Measurements from ENCODE around the gene SUSD3.
"Not testable (repeated sequence)": the region's sequence is repeated elsewhere in the genome, so short reads cannot be mapped to it uniquely, and the experiment has no call there.

The SUSD3 gene

GRCh38 chr9:93058355-93059010 is at the start of gene SUSD3:
Gene SUSD3 (plus strand): TSS chr9:93058701. CDS start chr9:93058743, 42 bp downstream.
- Histone ChIP-seq H3K4me3 (ENCODE audit: low read depth, low read length) (peak within 1 kb of the TSS; percentile 58), H3K27ac (ENCODE audit: low read depth, low read length) (no peak within 1 kb of the TSS), H3K27me3 (ENCODE audit: control insufficient read depth, insufficient read depth, low read length) (peaks cover 5% of the 10 kb centered on the region; the same call in 1 of the 2 replicates), H3K9me3 (ENCODE audit: control insufficient read depth, insufficient read depth, low read depth, low read length) (no peaks in the 10 kb centered on the region), H3K36me3 (ENCODE audit: control insufficient read depth, insufficient read depth, low read length) (no peaks in the 10 kb centered on the region), H3K4me1 (ENCODE audit: control insufficient read depth, insufficient read depth, low read length) (peaks cover 45% of the 10 kb centered on the region), H3K9ac (ENCODE audit: low read length) (no peak within 1 kb of the TSS)

DNA sequence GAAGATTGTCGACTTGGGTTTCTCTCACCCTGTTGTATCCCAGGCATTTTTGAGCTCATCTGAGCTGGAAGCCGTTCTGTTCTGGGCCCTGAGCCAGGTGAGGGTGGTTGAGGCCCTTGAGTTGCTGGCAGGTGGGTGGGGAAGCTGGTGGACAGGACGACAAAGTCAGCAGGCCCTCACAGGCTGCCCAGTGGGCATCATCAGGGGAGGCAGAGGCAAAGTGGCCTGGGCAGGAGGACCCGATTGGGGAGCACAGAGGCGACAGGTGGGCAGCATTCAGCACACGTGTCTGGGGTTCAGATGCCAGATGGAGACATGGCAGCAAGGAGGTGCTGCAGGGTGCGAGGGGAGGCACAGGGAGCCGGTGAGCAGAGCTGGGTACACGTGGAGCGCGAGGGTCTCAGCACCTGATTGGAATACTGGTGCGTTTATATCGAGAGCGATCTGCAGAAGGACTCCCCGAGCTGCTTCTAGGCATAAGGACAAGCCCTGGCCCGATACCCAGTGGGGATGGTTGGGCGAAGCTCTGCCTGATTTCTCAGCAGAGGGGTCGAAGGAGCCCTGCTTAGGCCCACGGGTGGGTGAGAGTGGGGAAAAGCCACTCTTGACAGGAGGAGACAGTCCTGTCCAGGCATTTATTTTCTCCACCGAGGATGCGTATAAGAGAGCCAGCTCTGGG is 49.0 kb upstream of the SUSD3 start:
- Histone ChIP-seq H3K4me1 (ENCODE audit: control insufficient read depth, insufficient read depth, low read length) (peaks cover 17% of the 10 kb centered on the region), H3K36me3 (ENCODE audit: control insufficient read depth, insufficient read depth, low read length) (no peaks in the 10 kb centered on the region), H3K4me3 (ENCODE audit: low read depth, low read length) (no peak overlapping the region), H3K9ac (ENCODE audit: low read length) (no peak overlapping the region), H3K27me3 (ENCODE audit: control insufficient read depth, insufficient read depth, low read length) (no peaks in the 10 kb centered on the region), H3K9me3 (ENCODE audit: control insufficient read depth, insufficient read depth, low read depth, low read length) (no peaks in the 10 kb centered on the region), H3K27ac (ENCODE audit: low read depth, low read length) (no peak overlapping the region)

DNA sequence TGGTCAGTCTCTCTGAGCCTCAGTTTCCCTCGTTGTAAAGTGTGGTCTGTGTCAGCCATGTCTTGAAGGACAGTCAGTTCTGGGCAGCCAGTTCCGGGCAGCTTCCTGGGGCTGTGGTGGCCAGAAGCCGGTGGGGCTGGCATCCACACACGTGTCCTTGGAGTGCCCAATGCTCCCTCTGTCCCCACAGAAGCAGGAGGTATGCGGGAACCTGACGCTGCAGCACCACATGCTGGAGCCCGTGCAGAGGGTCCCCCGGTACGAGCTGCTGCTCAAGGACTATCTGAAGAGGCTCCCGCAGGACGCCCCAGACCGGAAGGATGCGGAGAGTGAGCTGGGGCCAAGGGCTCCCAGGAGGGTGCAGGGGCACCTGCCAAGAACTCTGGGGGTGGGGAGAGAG is 48.4 kb upstream of the SUSD3 start:
- H3K27ac ChIP-seq (ENCODE audit: low read depth, low read length), result no peak overlapping the region
- H3K27me3 ChIP-seq (ENCODE audit: control insufficient read depth, insufficient read depth, low read length), result no peaks in the 10 kb centered on the region
- peaks cover 17% of the 10 kb centered on the region for H3K4me1 ChIP-seq (ENCODE audit: control insufficient read depth, insufficient read depth, low read length)
- no peak overlapping the region for H3K4me3 ChIP-seq (ENCODE audit: low read depth, low read length)
- H3K9me3 ChIP-seq (ENCODE audit: control insufficient read depth, insufficient read depth, low read depth, low read length), result no peaks in the 10 kb centered on the region
- no peak overlapping the region for H3K9ac ChIP-seq (ENCODE audit: low read length)
- no peaks in the 10 kb centered on the region for H3K36me3 ChIP-seq (ENCODE audit: control insufficient read depth, insufficient read depth, low read length)

GRCh38 chr9:93010704-93011103 is 47.8 kb upstream of the SUSD3 start:
- Histone ChIP-seq H3K36me3 (ENCODE audit: control insufficient read depth, insufficient read depth, low read length) (no peaks in the 10 kb centered on the region), H3K9me3 (ENCODE audit: control insufficient read depth, insufficient read depth, low read depth, low read length) (no peaks in the 10 kb centered on the region), H3K27ac (ENCODE audit: low read depth, low read length) (no peak overlapping the region), H3K4me1 (ENCODE audit: control insufficient read depth, insufficient read depth, low read length) (peaks cover 17% of the 10 kb centered on the region), H3K27me3 (ENCODE audit: control insufficient read depth, insufficient read depth, low read length) (no peaks in the 10 kb centered on the region), H3K9ac (ENCODE audit: low read length) (no peak overlapping the region), H3K4me3 (ENCODE audit: low read depth, low read length) (no peak overlapping the region)

DNA sequence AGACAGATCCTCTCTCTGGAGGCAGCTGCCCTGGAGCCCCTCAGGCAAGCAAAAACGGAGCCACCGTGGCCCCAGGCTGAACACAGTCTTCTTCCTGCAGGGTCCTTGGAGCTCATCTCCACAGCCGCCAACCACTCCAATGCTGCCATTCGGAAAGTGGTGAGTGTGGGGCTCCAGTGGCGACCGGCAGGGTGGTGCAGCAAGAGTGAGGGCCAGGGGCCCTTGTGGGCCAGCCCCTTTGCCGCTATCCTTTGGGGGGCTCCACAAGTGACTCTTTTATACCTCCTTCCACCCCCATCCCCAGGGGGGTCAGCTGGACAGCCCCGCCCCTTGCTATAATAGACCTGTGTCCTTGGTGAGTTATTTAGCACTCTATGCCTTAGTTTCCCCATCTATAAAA is 47.4 kb upstream of the SUSD3 start:
- no peak overlapping the region for H3K4me3 ChIP-seq (ENCODE audit: low read depth, low read length)
- no peaks in the 10 kb centered on the region for H3K27me3 ChIP-seq (ENCODE audit: control insufficient read depth, insufficient read depth, low read length)
- H3K4me1 ChIP-seq (ENCODE audit: control insufficient read depth, insufficient read depth, low read length), result peaks cover 17% of the 10 kb centered on the region
- no peak overlapping the region for H3K27ac ChIP-seq (ENCODE audit: low read depth, low read length)
- no peaks in the 10 kb centered on the region for H3K9me3 ChIP-seq (ENCODE audit: control insufficient read depth, insufficient read depth, low read depth, low read length)
- no peak overlapping the region for H3K9ac ChIP-seq (ENCODE audit: low read length)
- no peaks in the 10 kb centered on the region for H3K36me3 ChIP-seq (ENCODE audit: control insufficient read depth, insufficient read depth, low read length)

DNA sequence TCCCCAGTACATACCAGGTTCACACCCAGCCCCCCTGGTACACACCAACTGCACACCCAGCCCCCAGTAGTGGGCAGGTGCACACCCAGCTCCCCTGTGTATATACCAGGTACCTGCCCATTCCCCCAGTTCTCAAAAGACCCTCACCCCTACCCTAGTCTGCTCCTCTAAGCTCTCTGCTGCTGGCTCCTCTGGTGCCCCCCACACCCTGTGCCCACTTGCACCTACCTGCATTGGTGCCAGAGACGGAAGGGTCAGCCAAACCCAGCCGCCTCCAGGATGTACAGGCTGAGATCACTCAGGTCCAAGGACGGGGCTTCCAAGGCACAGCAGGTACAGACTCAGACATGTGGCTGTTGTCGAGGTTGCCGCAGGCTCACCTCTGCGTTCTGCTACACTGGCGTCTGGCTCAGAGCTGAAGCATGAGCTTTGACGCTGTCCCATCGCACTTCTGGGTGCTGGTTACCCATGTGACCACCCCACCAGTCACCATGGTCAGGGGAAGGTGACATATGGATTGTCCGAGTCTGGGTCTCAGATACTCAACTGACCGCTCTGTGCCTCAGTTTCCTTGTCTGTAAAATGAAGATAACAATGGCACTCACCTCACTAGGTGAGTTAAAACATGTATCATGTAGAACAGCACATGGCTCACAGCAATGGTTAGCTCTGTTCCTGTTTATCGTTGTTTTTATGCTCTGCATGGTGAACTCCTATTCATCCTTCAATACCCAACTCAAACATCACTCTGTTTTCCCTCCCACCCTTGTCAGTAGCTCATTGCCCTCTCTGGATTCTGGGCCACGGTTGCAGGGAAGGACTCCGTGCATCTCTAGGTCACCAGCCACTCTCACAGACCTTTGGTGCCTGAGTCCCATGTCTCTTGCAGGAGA is 45.3 kb upstream of the SUSD3 start:
- Histone ChIP-seq H3K27me3 (ENCODE audit: control insufficient read depth, insufficient read depth, low read length) (no peaks in the 10 kb centered on the region), H3K27ac (ENCODE audit: low read depth, low read length) (no peak overlapping the region), H3K36me3 (ENCODE audit: control insufficient read depth, insufficient read depth, low read length) (no peaks in the 10 kb centered on the region), H3K4me3 (ENCODE audit: low read depth, low read length) (no peak overlapping the region), H3K9ac (ENCODE audit: low read length) (no peak overlapping the region), H3K4me1 (ENCODE audit: control insufficient read depth, insufficient read depth, low read length) (peaks cover 17% of the 10 kb centered on the region), H3K9me3 (ENCODE audit: control insufficient read depth, insufficient read depth, low read depth, low read length) (no peaks in the 10 kb centered on the region)

GRCh38 chr9:93013856-93014582 is 44.5 kb upstream of the SUSD3 start:
- Histone ChIP-seq H3K9me3 (ENCODE audit: control insufficient read depth, insufficient read depth, low read depth, low read length) (no peaks in the 10 kb centered on the region), H3K27ac (ENCODE audit: low read depth, low read length) (no peak overlapping the region), H3K9ac (ENCODE audit: low read length) (no peak overlapping the region), H3K4me3 (ENCODE audit: low read depth, low read length) (no peak overlapping the region), H3K4me1 (ENCODE audit: control insufficient read depth, insufficient read depth, low read length) (peaks cover 17% of the 10 kb centered on the region), H3K27me3 (ENCODE audit: control insufficient read depth, insufficient read depth, low read length) (no peaks in the 10 kb centered on the region), H3K36me3 (ENCODE audit: control insufficient read depth, insufficient read depth, low read length) (no peaks in the 10 kb centered on the region)

- H3K27me3 ChIP-seq (ENCODE audit: control insufficient read depth, insufficient read depth, low read length), result not testable (repeated sequence)
These were observed 43.3 kb upstream of the SUSD3 start for GRCh38 chr9:93015190-93015589.

GRCh38 chr9:93017621-93018020 is 40.9 kb upstream of the SUSD3 start:
- no peaks in the 10 kb centered on the region for H3K9me3 ChIP-seq (ENCODE audit: control insufficient read depth, insufficient read depth, low read depth, low read length)
- H3K36me3 ChIP-seq (ENCODE audit: control insufficient read depth, insufficient read depth, low read length), result no peaks in the 10 kb centered on the region
- H3K27me3 ChIP-seq (ENCODE audit: control insufficient read depth, insufficient read depth, low read length), result no peaks in the 10 kb centered on the region
- no peak overlapping the region for H3K4me3 ChIP-seq (ENCODE audit: low read depth, low read length)
- H3K9ac ChIP-seq (ENCODE audit: low read length), result no peak overlapping the region
- H3K27ac ChIP-seq (ENCODE audit: low read depth, low read length), result no peak overlapping the region
- H3K4me1 ChIP-seq (ENCODE audit: control insufficient read depth, insufficient read depth, low read length), result peaks cover 11% of the 10 kb centered on the region

More at GRCh38 chr9:93015190-93015589, 43.3 kb upstream of the SUSD3 start:
- not testable (repeated sequence) for H3K9ac ChIP-seq (ENCODE audit: low read length); H3K9me3 ChIP-seq (ENCODE audit: control insufficient read depth, insufficient read depth, low read depth, low read length); H3K4me3 ChIP-seq (ENCODE audit: low read depth, low read length); H3K27ac ChIP-seq (ENCODE audit: low read depth, low read length); H3K36me3 ChIP-seq (ENCODE audit: control insufficient read depth, insufficient read depth, low read length)
- H3K4me1 ChIP-seq (ENCODE audit: control insufficient read depth, insufficient read depth, low read length), result peaks cover 16% of the 10 kb centered on the region

DNA sequence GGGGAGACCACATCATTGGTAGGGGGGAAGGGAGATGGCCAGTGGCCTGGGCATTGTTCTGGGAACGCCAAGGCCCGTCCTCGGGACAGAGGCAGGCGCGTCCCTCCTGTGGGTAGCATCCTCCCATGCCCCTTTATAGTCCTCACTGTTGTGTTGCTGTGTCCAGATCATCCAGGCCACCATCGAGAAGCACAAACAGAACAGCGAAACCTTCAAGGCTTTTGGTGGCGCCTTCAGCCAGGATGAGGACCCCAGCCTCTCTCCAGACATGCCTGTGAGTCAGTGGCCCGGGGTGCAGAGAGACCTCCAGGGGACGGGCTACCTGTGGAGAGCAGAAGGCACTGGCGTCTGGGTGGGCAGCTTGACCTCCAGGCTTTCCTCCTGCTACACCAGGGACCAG is 38.4 kb upstream of the SUSD3 start:
- no peaks in the 10 kb centered on the region for H3K36me3 ChIP-seq (ENCODE audit: control insufficient read depth, insufficient read depth, low read length)
- no peaks in the 10 kb centered on the region for H3K27me3 ChIP-seq (ENCODE audit: control insufficient read depth, insufficient read depth, low read length)
- no peak overlapping the region for H3K9ac ChIP-seq (ENCODE audit: low read length)
- no peaks in the 10 kb centered on the region for H3K9me3 ChIP-seq (ENCODE audit: control insufficient read depth, insufficient read depth, low read depth, low read length)
- H3K4me3 ChIP-seq (ENCODE audit: low read depth, low read length), result no peak overlapping the region
- peaks cover 3% of the 10 kb centered on the region; the same call in 1 of the 2 replicates for H3K4me1 ChIP-seq (ENCODE audit: control insufficient read depth, insufficient read depth, low read length)
- no peak overlapping the region for H3K27ac ChIP-seq (ENCODE audit: low read depth, low read length)
